GM23338 (cell line): Measurements from ENCODE around the gene FRRS1L. TPM values are rescaled to one million over a fixed set of nuclear protein-coding genes. Genes with fewer than 3 reads are reported as not detected.

Source experiments
- ATAC-seq: fragments of 200-7000 bp; cut with Tn5 transposase; 3 replicates; pipeline ENCODE4 v1.9.1; 2020
- DNase-seq: peaks from one replicate; pipeline ENCODE4 v3.0.0-alpha.2; 2015; ENCODE audit warnings: low spot score
- H2AFZ ChIP-seq: fragments of 200-600 bp; sonication (generic); 2 replicates; pipeline ENCODE4 v1.8.0; 2016; ENCODE audit warnings: antibody characterized with exemption, mild to moderate bottlenecking, moderate library complexity
- H3F3A ChIP-seq: fragments of 200-600 bp; sonication (generic); replicated peaks from 2 replicates; pipeline ENCODE4 v1.8.0; 2017; ENCODE audit warnings: antibody characterized with exemption, mixed run types, low read depth
- H3K27ac ChIP-seq: fragments of 200-600 bp; sonication (generic); 2 replicates; pipeline ENCODE4 v1.6.1; 2016; ENCODE audit warnings: low read depth
- H3K27me3 ChIP-seq: fragments of 200-600 bp; sonication (generic); 2 replicates; pipeline ENCODE4 v1.8.0; 2016; ENCODE audit warnings: mild to moderate bottlenecking, mixed run types, moderate library complexity; ENCODE audit not compliant: insufficient read depth
- H3K36me3 ChIP-seq: fragments of 200-600 bp; sonication (generic); 2 replicates; pipeline ENCODE4 v1.8.0; 2016; ENCODE audit warnings: mild to moderate bottlenecking; ENCODE audit not compliant: insufficient read depth
- H3K4me1 ChIP-seq: fragments of 200-600 bp; sonication (generic); 2 replicates; pipeline ENCODE4 v1.8.0; 2016; ENCODE audit warnings: mild to moderate bottlenecking, moderate library complexity; ENCODE audit not compliant: insufficient read depth
- H3K4me2 ChIP-seq: fragments of 200-600 bp; sonication (generic); 2 replicates; pipeline ENCODE4 v1.7.1; 2017; ENCODE audit warnings: mixed run types
- H3K4me3 ChIP-seq: fragments of 200-600 bp; sonication (generic); 2 replicates; pipeline ENCODE4 v1.6.1; 2016; ENCODE audit warnings: mixed run types
- H3K79me2 ChIP-seq: fragments of 200-600 bp; sonication (generic); replicated peaks from 2 replicates; pipeline ENCODE4 v1.8.0; 2017; ENCODE audit warnings: mild to moderate bottlenecking; ENCODE audit not compliant: insufficient read depth
- H3K9me2 ChIP-seq: fragments of 200-600 bp; sonication (generic); 2 replicates; pipeline ENCODE4 v1.8.0; 2017; ENCODE audit not compliant: insufficient read depth
- H4K20me1 ChIP-seq: fragments of 200-600 bp; sonication (generic); replicated peaks from 2 replicates; pipeline ENCODE4 v1.8.0; 2017; ENCODE audit warnings: mild to moderate bottlenecking; ENCODE audit not compliant: insufficient read depth
- H3K27ac Mint-ChIP-seq: 2 replicates; pipeline ENCODE4 v1.8.0; 2020; ENCODE audit warnings: inconsistent platforms, mild to moderate bottlenecking, moderate library complexity, mixed read lengths
- H3K27me3 Mint-ChIP-seq: 3 replicates; pipeline ENCODE4 v1.8.0; 2022; ENCODE audit warnings: low read depth, mild to moderate bottlenecking, moderate library complexity, mixed read lengths, inconsistent platforms; ENCODE audit not compliant: insufficient read depth, poor library complexity
- H3K36me3 Mint-ChIP-seq: 3 replicates; pipeline ENCODE4 v1.8.0; 2021; ENCODE audit warnings: low read depth, mild to moderate bottlenecking, inconsistent platforms, moderate library complexity, mixed read lengths
- H3K4me1 Mint-ChIP-seq: 3 replicates; pipeline ENCODE4 v1.8.0; 2020; ENCODE audit warnings: mild to moderate bottlenecking, inconsistent platforms, mixed read lengths
- H3K4me3 Mint-ChIP-seq: 3 replicates; pipeline ENCODE4 v1.8.0; 2021; ENCODE audit warnings: moderate library complexity, mild to moderate bottlenecking, inconsistent platforms, mixed read lengths
- H3K9me3 Mint-ChIP-seq: 3 replicates; pipeline ENCODE4 v1.8.0; 2020; ENCODE audit warnings: moderate library complexity, mild to moderate bottlenecking, inconsistent platforms, mixed read lengths
- CREB1 ChIP-seq: fragments of 250-450 bp; sonication (Bioruptor Pico); IDR thresholded peaks from 2 replicates; pipeline ENCODE4 v1.5.0; 2020; ENCODE audit warnings: low read depth, mild to moderate bottlenecking, moderate library complexity
- CTCF ChIP-seq, 2 experiments: fragments of 200-600 bp in 1 of 2; sonication (generic) in 1 of 2; conservative IDR thresholded peaks; 2 replicates each; pipeline versions ENCODE4 v1.5.1 to v1.6.1; 2016 to 2017; ENCODE audit warnings: antibody characterized with exemption in 2 of 2, low read depth in 2 of 2, mild to moderate bottlenecking in 2 of 2, moderate library complexity in 1 of 2
- ETS1 ChIP-seq: IDR thresholded peaks from 2 replicates; pipeline ENCODE4 v1.6.1; 2016; ENCODE audit warnings: antibody characterized with exemption
- EZH2 ChIP-seq: fragments of 200-600 bp; sonication (generic); IDR thresholded peaks from one replicate; pipeline ENCODE4 v1.8.0; 2017; ENCODE audit warnings: antibody characterized with exemption, mild to moderate bottlenecking, low read depth; ENCODE audit not compliant: unreplicated experiment
- EZH2phosphoT487 ChIP-seq: fragments of 200-600 bp; sonication (generic); IDR thresholded peaks from one replicate; pipeline ENCODE4 v1.8.1; 2018; ENCODE audit warnings: antibody characterized with exemption; ENCODE audit not compliant: unreplicated experiment
- JUNB ChIP-seq: IDR thresholded peaks from one replicate; pipeline ENCODE4 v1.6.1; 2016; ENCODE audit warnings: antibody characterized with exemption; ENCODE audit not compliant: unreplicated experiment
- NANOG ChIP-seq: IDR thresholded peaks from 2 replicates; pipeline ENCODE4 v1.6.1; 2016; ENCODE audit warnings: antibody characterized with exemption, borderline replicate concordance
- POLR2AphosphoS5 ChIP-seq: IDR thresholded peaks from 2 replicates; pipeline ENCODE4 v1.6.1; 2016; ENCODE audit warnings: antibody characterized with exemption, low read depth
- REST ChIP-seq: IDR thresholded peaks from one replicate; pipeline ENCODE4 v1.6.1; 2018; ENCODE audit warnings: antibody characterized with exemption; ENCODE audit not compliant: unreplicated experiment
- ZNF331 ChIP-seq: fragments of 250-450 bp; sonication (Bioruptor Pico); IDR thresholded peaks from 2 replicates; pipeline ENCODE4 v1.5.0; 2020; ENCODE audit warnings: low read depth, mild to moderate bottlenecking, moderate library complexity
- ZNF462 ChIP-seq: fragments of 250-450 bp; sonication (Bioruptor Pico); IDR thresholded peaks from 2 replicates; pipeline ENCODE4 v1.5.0; 2020; ENCODE audit warnings: mild to moderate bottlenecking, moderate library complexity
- polyA plus RNA-seq: library from polyadenylated mRNA; unstranded; fragments of >200 nt; fragmentation: Nextera tagmentation; extraction: Ambion mirVana; gene quantifications from 2 replicates; pipeline ENCODE4 v1.2.1, GENCODE V29; 2016
- total RNA-seq: library from RNA; depleted of rRNA; stranded (reverse); fragments of >200 nt; shearing (Covaris generic); gene quantifications from 2 replicates; pipeline ENCODE4 v1.2.3, GENCODE V29; 2014

The FRRS1L gene
- total and polyA plus RNA-seq, 2 experiments from 2014 or later, result 0.37 to 1.1 TPM

- no peak for DNase-seq
- no peaks in the 10 kb centered on the region for H3K4me1 ChIP-seq
- no peaks in the 10 kb centered on the region for H3K4me1 Mint-ChIP-seq
- no peak for ATAC-seq
- H2AFZ ChIP-seq, result no peak overlapping the region
- H3K27ac Mint-ChIP-seq, result no peak overlapping the region
- H3K27me3 Mint-ChIP-seq, result no peaks in the 10 kb centered on the region
- no peaks in the 10 kb centered on the region for H3F3A ChIP-seq
- no peaks in the 10 kb centered on the region for H3K9me3 Mint-ChIP-seq
- no peak overlapping the region for H3K4me3 ChIP-seq
- H3K36me3 Mint-ChIP-seq, result peaks cover 36% of the 10 kb centered on the region
- H3K4me2 ChIP-seq, result no peak overlapping the region
- H3K36me3 ChIP-seq, result peaks cover 10% of the 10 kb centered on the region
- no peaks in the 10 kb centered on the region for H3K27me3 ChIP-seq
- no peaks in the 10 kb centered on the region for H3K9me2 ChIP-seq
- H3K4me3 Mint-ChIP-seq, result no peak overlapping the region
- TF ChIP-seq POLR2AphosphoS5 (no peak), CTCF (conservative IDR thresholded peaks at IDR 0.05; ENCODE audit: low read depth in 2 of 2) (no peak), REST (no peak), NANOG (no peak), JUNB (no peak), CREB1 (no peak), EZH2phosphoT487 (no peak), ZNF462 (CRISPR knock-in tag) (no peak), ETS1 (no peak), ZNF331 (CRISPR knock-in tag) (no peak), EZH2 (no peak)
- no peak overlapping the region for H3K27ac ChIP-seq
- H3K79me2 ChIP-seq, result peaks cover 21% of the 10 kb centered on the region; the same call in 1 of the 2 replicates
- peaks cover 7% of the 10 kb centered on the region for H4K20me1 ChIP-seq
Measured at GRCh38 chr9:109086221-109086620, 80.8 kb downstream of the FRRS1L start.
